HCT116 (cell line): Measurements from ENCODE around the gene CCDC187. TPM values are rescaled to one million over a fixed set of nuclear protein-coding genes. Genes with fewer than 3 reads are reported as not detected.

Experiments used
- ATAC-seq: fragments of 200-7000 bp; cut with Tn5 transposase; 2 replicates; pipeline ENCODE4 v1.9.1; 2020; ENCODE audit warnings: mild to moderate bottlenecking, moderate library complexity
- BruUV-seq: library from RNA; stranded (reverse); fragments of 400-500 nt; replicated peaks from 2 replicates; lab custom pipeline; 2021; lab: Mats Ljungman, UMichigan
- CTCF ChIA-PET: fragments of 300-600 bp; sonication (Branson Sonifier 250); formaldehyde crosslinking; loops from one replicate; lab custom pipeline; 2021; ENCODE audit warnings: antibody characterized with exemption; lab: Charles Lee
- POLR2A ChIA-PET: fragments of 300-600, 350-600 bp; sonication (Branson Sonifier 250); formaldehyde crosslinking; loops from one replicate; lab custom pipeline; 2021; ENCODE audit warnings: antibody characterized with exemption; lab: Charles Lee
- RAD21 ChIA-PET, 2 experiments: fragments of 300-600 bp; sonication (Branson Sonifier 250); formaldehyde crosslinking; loops; one replicate each; lab custom pipeline; 2023; ENCODE audit warnings: low total read pairs in 2 of 2; ENCODE audit not compliant: uncharacterized antibody in 2 of 2, unreplicated experiment in 2 of 2, low non-redundant PET in 1 of 2; lab: Charles Lee
- DNase-seq: peaks from one replicate; pipeline ENCODE4 v3.0.0-alpha.2; 2010; ENCODE audit warnings: low read depth, low spot score
- H2AFZ ChIP-seq: fragments of 200-600 bp; shearing (Covaris generic), sonication (generic); 2 replicates; pipeline ENCODE4 v1.6.1; 2017; ENCODE audit warnings: low read depth, mixed run types, mixed read lengths, antibody characterized with exemption, low read length; ENCODE audit not compliant: poor library complexity, severe bottlenecking
- H3K27ac ChIP-seq: 2 replicates; pipeline ENCODE4 v1.5.1; 2012; ENCODE audit warnings: low read depth, low read length
- H3K27me3 ChIP-seq: fragments of 200-600 bp; sonication (generic); 2 replicates; pipeline ENCODE4 v1.6.1; 2016; ENCODE audit warnings: mixed run types, low read length, mixed read lengths; ENCODE audit not compliant: insufficient read depth
- H3K36me3 ChIP-seq, 2 experiments: fragments of 200-500 bp in 1 of 2; fragments of 200-600 bp in 1 of 2; sonication (Bioruptor generic) in 1 of 2; sonication (generic) in 1 of 2; 2 replicates each; pipeline versions ENCODE4 v1.5.1 to v1.6.1; 2014 to 2016; ENCODE audit warnings: low read length in 2 of 2, inconsistent platforms in 1 of 2, mixed read lengths in 1 of 2, mixed run types in 1 of 2; ENCODE audit not compliant: insufficient read depth in 2 of 2, control insufficient read depth in 1 of 2
- H3K4me1 ChIP-seq, 2 experiments: fragments of 200-600 bp in 1 of 2; sonication (generic) in 1 of 2; 2 replicates each; pipeline versions ENCODE4 v1.5.1 to v1.6.1; 2012 to 2017; ENCODE audit warnings: low read length in 2 of 2, inconsistent platforms in 1 of 2, mild to moderate bottlenecking in 1 of 2, mixed read lengths in 1 of 2, mixed run types in 1 of 2, moderate library complexity in 1 of 2; ENCODE audit not compliant: insufficient read depth in 2 of 2, control insufficient read depth in 1 of 2
- H3K4me2 ChIP-seq: fragments of 200-600 bp; sonication (generic); 2 replicates; pipeline ENCODE4 v1.6.1; 2017; ENCODE audit warnings: mixed run types, low read length, mixed read lengths
- H3K4me3 ChIP-seq, 2 experiments: fragments of 200-600 bp in 1 of 2; sonication (generic) in 1 of 2; replicated peaks in 1 of 2; 2 replicates each; pipeline ENCODE4 v1.5.1; 2011 to 2016; ENCODE audit warnings: low read length in 2 of 2, control low read depth in 1 of 2, low read depth in 1 of 2, mild to moderate bottlenecking in 1 of 2, mixed read lengths in 1 of 2, mixed run types in 1 of 2
- H3K79me2 ChIP-seq: fragments of 200-600 bp; sonication (generic); 2 replicates; pipeline ENCODE4 v1.6.1; 2017; ENCODE audit warnings: mild to moderate bottlenecking, mixed run types, low read length, moderate library complexity, mixed read lengths; ENCODE audit not compliant: insufficient read depth
- H3K9ac ChIP-seq: fragments of 200-600 bp; sonication (generic); 2 replicates; pipeline ENCODE4 v1.6.1; 2016; ENCODE audit warnings: low read length, mixed read lengths
- H3K9me2 ChIP-seq: fragments of 200-600 bp; sonication (generic), shearing (Covaris generic); 2 replicates; pipeline ENCODE4 v1.6.1; 2017; ENCODE audit warnings: mixed run types, mild to moderate bottlenecking, moderate library complexity; ENCODE audit not compliant: insufficient read depth
- H3K9me3 ChIP-seq, 2 experiments: fragments of 200-500 bp in 1 of 2; fragments of 200-600 bp in 1 of 2; sonication (Bioruptor generic) in 1 of 2; sonication (generic) in 1 of 2; 2 replicates each; pipeline ENCODE4 v1.6.1; 2014 to 2017; ENCODE audit warnings: low read length in 2 of 2, mixed read lengths in 2 of 2, inconsistent platforms in 1 of 2, low read depth in 1 of 2, mild to moderate bottlenecking in 1 of 2, mixed run types in 1 of 2, moderate library complexity in 1 of 2; ENCODE audit not compliant: control insufficient read depth in 1 of 2, insufficient read depth in 1 of 2
- H4K20me1 ChIP-seq: fragments of 200-600 bp; sonication (generic), shearing (Covaris generic); 2 replicates; pipeline ENCODE4 v1.6.1; 2017; ENCODE audit warnings: mixed run types, mild to moderate bottlenecking, moderate library complexity; ENCODE audit not compliant: insufficient read depth
- EGR1 ChIP-seq: IDR thresholded peaks from 2 replicates; pipeline ENCODE4 v1.6.1; 2012; ENCODE audit warnings: low read depth
- ELF1 ChIP-seq: IDR thresholded peaks from 2 replicates; pipeline ENCODE4 v1.6.1; 2012; ENCODE audit warnings: low read depth, borderline replicate concordance
- EZH2phosphoT487 ChIP-seq: fragments of 200-600 bp; IDR thresholded peaks from 2 replicates; pipeline ENCODE4 v1.6.1; 2018; ENCODE audit warnings: antibody characterized with exemption, borderline replicate concordance
- JUND ChIP-seq: IDR thresholded peaks from 2 replicates; pipeline ENCODE4 v1.6.1; 2012
- RAD21 ChIP-seq: IDR thresholded peaks from 2 replicates; pipeline ENCODE4 v1.6.1; 2012; ENCODE audit warnings: low read depth, mild to moderate bottlenecking
- SIN3A ChIP-seq: IDR thresholded peaks from 2 replicates; pipeline ENCODE4 v1.6.1; 2012; ENCODE audit warnings: low read depth
- SP1 ChIP-seq: IDR thresholded peaks from 2 replicates; pipeline ENCODE4 v1.6.1; 2012; ENCODE audit warnings: low read depth
- SRF ChIP-seq: IDR thresholded peaks from 2 replicates; pipeline ENCODE4 v1.6.1; 2012; ENCODE audit warnings: low read depth
- TCF7L2 ChIP-seq: IDR thresholded peaks from 2 replicates; pipeline ENCODE4 v1.7.0; 2011; ENCODE audit warnings: borderline replicate concordance, inconsistent platforms; ENCODE audit not compliant: insufficient read depth, insufficient read length; ENCODE audit errors: extremely low read depth
- YY1 ChIP-seq: IDR thresholded peaks from 2 replicates; pipeline ENCODE4 v1.6.1; 2011; ENCODE audit warnings: low read length, low read depth, moderate library complexity, mild to moderate bottlenecking; ENCODE audit not compliant: insufficient replicate concordance; ENCODE audit errors: extremely low read depth
- intact Hi-C: fragments of 100-400 bp; cut with micrococcal nuclease; formaldehyde crosslinking; loops from 2 replicates; pipeline ENCODE4 v1.10.0; 2022
- total RNA-seq: library from RNA; stranded (reverse); gene quantifications from one replicate; pipeline ENCODE4 v1.2.1, GENCODE V29; 2021; ENCODE audit not compliant: unreplicated experiment
- TF ChIP-seq, protein P1 (sequence below): IDR thresholded peaks from 2 replicates; pipeline ENCODE4 v1.6.1; 2012
- TF ChIP-seq, protein P2 (sequence below), 3 experiments: fragments of 200-600 bp in 1 of 3; sonication (generic) in 1 of 3; IDR thresholded peaks in 2 of 3; conservative IDR thresholded peaks in 1 of 3; 2 replicates each; pipeline ENCODE4 v1.5.1; 2012 to 2017; ENCODE audit warnings: low read depth in 2 of 3, low read length in 2 of 3, antibody characterized with exemption in 1 of 3, borderline replicate concordance in 1 of 3, control low read depth in 1 of 3, mild to moderate bottlenecking in 1 of 3, mixed read lengths in 1 of 3, mixed run types in 1 of 3, moderate library complexity in 1 of 3; ENCODE audit not compliant: insufficient read depth in 1 of 3

CCDC187 gene
- total RNA-seq, 1 experiment from 2014 or later = 4.6 TPM

DNA sequence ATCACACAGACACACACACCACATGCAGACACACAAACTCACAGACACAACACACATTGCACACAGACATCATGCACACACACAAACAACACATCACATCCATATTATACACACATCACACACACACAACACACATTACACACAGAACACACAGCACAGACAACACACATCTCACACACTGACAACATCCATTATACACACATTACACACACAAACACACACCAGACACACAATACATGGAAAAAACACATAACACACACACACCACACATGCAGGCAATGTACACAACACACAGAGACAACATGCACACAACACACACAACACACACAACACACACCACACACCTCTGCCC, 4.8 kb upstream of the CCDC187 start:
- no peaks in the 10 kb centered on the region for H3K9me2 ChIP-seq
- H3K4me3 ChIP-seq = no peak overlapping the region
- no TSS peak for BruUV-seq
- no peak overlapping the region for H3K4me2 ChIP-seq
- peaks cover 0 to 5% of the 10 kb centered on the region in 2 experiments; a peak in 1 of 4 replicates for H3K9me3 ChIP-seq
- no peaks in the 10 kb centered on the region for H4K20me1 ChIP-seq
- RAD21 ChIA-PET = no interaction called here
- no peaks in the 10 kb centered on the region for H3K36me3 ChIP-seq
- DNase-seq = no peak
- no peaks in the 10 kb centered on the region for H3K27me3 ChIP-seq
- H2AFZ ChIP-seq = no peak overlapping the region
- H3K79me2 ChIP-seq = no peaks in the 10 kb centered on the region
- TF ChIP-seq JUND = no peak
- TF ChIP-seq SP1 = no peak
- TF ChIP-seq, protein P1, sequence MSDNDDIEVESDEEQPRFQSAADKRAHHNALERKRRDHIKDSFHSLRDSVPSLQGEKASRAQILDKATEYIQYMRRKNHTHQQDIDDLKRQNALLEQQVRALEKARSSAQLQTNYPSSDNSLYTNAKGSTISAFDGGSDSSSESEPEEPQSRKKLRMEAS = no peak
- no peak for TF ChIP-seq EGR1
- TF ChIP-seq EZH2phosphoT487 = no peak
- TF ChIP-seq, protein P2, sequence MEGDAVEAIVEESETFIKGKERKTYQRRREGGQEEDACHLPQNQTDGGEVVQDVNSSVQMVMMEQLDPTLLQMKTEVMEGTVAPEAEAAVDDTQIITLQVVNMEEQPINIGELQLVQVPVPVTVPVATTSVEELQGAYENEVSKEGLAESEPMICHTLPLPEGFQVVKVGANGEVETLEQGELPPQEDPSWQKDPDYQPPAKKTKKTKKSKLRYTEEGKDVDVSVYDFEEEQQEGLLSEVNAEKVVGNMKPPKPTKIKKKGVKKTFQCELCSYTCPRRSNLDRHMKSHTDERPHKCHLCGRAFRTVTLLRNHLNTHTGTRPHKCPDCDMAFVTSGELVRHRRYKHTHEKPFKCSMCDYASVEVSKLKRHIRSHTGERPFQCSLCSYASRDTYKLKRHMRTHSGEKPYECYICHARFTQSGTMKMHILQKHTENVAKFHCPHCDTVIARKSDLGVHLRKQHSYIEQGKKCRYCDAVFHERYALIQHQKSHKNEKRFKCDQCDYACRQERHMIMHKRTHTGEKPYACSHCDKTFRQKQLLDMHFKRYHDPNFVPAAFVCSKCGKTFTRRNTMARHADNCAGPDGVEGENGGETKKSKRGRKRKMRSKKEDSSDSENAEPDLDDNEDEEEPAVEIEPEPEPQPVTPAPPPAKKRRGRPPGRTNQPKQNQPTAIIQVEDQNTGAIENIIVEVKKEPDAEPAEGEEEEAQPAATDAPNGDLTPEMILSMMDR (IDR thresholded peaks at IDR 0.05 in 2 of 3, conservative IDR thresholded peaks at IDR 0.05 in 1 of 3; ENCODE audit: borderline replicate concordance in 1 of 3, insufficient read depth in 1 of 3, low read depth in 2 of 3, low read length in 2 of 3) = no peak
- no peak for TF ChIP-seq SIN3A
- TF ChIP-seq, all 23 proteins: peak for 0
- Histone ChIP-seq H3K4me1 (peaks cover 13 to 19% of the 10 kb centered on the region in 2 experiments), H3K9ac (no peak overlapping the region), H3K27ac (no peak overlapping the region)
- intact Hi-C loops = no loop called here
- POLR2A ChIA-PET = no interaction called here
- CTCF ChIA-PET = no interaction called here
- ATAC-seq = no peak

DNA sequence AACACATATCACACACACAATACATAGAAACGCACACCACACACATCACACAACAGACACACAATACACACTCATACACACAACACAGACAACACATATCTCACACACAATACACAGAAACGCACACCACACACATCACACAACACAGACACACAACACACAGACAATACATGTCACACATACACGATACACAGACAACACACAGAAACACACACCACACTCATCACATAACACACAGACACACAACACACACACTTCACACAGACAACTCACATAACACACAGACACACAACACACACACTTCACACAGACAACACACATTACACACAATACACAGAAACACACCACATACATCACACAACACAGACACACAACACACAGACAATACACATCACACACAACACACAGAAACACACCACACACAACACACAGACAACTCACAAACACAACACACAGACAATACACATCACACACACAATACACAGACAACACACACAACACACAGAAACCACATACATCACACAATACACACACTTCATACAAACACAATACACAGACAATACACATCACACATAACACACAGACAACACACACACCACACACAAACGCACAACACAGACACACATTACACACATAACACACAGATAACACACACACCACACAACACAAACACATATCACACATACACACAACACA, 4.3 kb upstream of the CCDC187 start:
- Histone ChIP-seq H3K4me1 (peaks cover 13 to 19% of the 10 kb centered on the region in 2 experiments), H3K27me3 (no peaks in the 10 kb centered on the region), H3K4me3 (no peak overlapping the region), H3K9ac (no peak overlapping the region), H2AFZ (no peak overlapping the region), H3K79me2 (no peaks in the 10 kb centered on the region), H3K36me3 (no peaks in the 10 kb centered on the region), H3K9me2 (no peaks in the 10 kb centered on the region), H3K9me3 (peaks cover 0 to 5% of the 10 kb centered on the region in 2 experiments; a peak in 1 of 4 replicates), H4K20me1 (no peaks in the 10 kb centered on the region), H3K27ac (no peak overlapping the region), H3K4me2 (no peak overlapping the region)
- intact Hi-C loops = no loop called here
- ATAC-seq (no peak), DNase-seq (no peak)
- POLR2A ChIA-PET = no interaction called here
- TF ChIP-seq, protein P2 (IDR thresholded peaks at IDR 0.05 in 2 of 3, conservative IDR thresholded peaks at IDR 0.05 in 1 of 3; ENCODE audit: borderline replicate concordance in 1 of 3, insufficient read depth in 1 of 3, low read depth in 2 of 3, low read length in 2 of 3) = no peak
- TF ChIP-seq RAD21 (no peak), ELF1 (no peak), EGR1 (no peak), YY1 (no peak), TCF7L2 (no peak), SRF (no peak), SP1 (no peak)
- no TSS peak for BruUV-seq
- RAD21 ChIA-PET = no interaction called here
- CTCF ChIA-PET = no interaction called here
